SJCRH30 (cell line): ENCODE measurements around the gene IFT43. TPM values are rescaled to one million over a fixed set of nuclear protein-coding genes. Genes with fewer than 3 reads are reported as not detected.

ENCODE experiments used
- total RNA-seq: library from RNA; depleted of rRNA; stranded (reverse); fragments of >200 nt; shearing (Covaris generic); gene quantifications from 2 replicates; pipeline ENCODE4 v1.2.3, GENCODE V29; 2014; rRNA removed

IFT43 gene
- total RNA-seq, 1 experiment from 2014 or later, result 14.4 TPM

Other genes with a start within 250 kb of the IFT43 start
- 4.9 and 6.3 TPM in 2 replicates for gene TGFB3, start 3.8 kb upstream of the IFT43 start, total RNA-seq
- gene GPATCH2L, start 166.2 kb downstream of the IFT43 start, total RNA-seq, result 36.6 and 49.4 TPM in 2 replicates